ENCODE measurements around the gene CEL. TPM values are rescaled to one million over a fixed set of nuclear protein-coding genes. Genes with fewer than 3 reads are reported as not detected.

The CEL gene
- total RNA-seq, 4 donors from 2014 or later = 0.38 to 31.2 (median 8.4) TPM

- 0 to 1% methylated on average over 20 to 24 of the region's 28 CpGs for WGBS, 2 donors
- TF ChIP-seq POLR2A (IDR thresholded peaks at IDR 0.05) = no peak
- peak in 1 of 2 donors; percentile 24 for DNase-seq (ENCODE audit: low spot score in 2 of 2)
- intact Hi-C loops (cut with DNase I; ENCODE audit: low total_unique reads) = no loop called here
- H3K4me3 ChIP-seq (ENCODE audit: low read depth, poor library complexity, severe bottlenecking) = peak overlapping the region; percentile 79
These were observed 31.8 kb upstream of the CEL start for GRCh38 chr9:133029994-133030316.

- intact Hi-C loops (cut with DNase I; ENCODE audit: low total_unique reads) = no loop called here
- 0% methylated on average over 45 to 52 of the region's 63 CpGs for WGBS, 2 donors
- DNase-seq (ENCODE audit: low spot score in 2 of 2) = peak; percentile 94 to 99
- H3K4me3 ChIP-seq (ENCODE audit: low read depth, poor library complexity, severe bottlenecking) = peak within 1 kb of the TSS; percentile 79
- TF ChIP-seq POLR2A (IDR thresholded peaks at IDR 0.05) (peak in 1 of 2 donors; percentile 44), CTCF (IDR thresholded peaks at IDR 0.05) (peak in 1 of 3 donors; percentile 58)
These were observed 31.3 kb upstream of the CEL start, which contains the start of gene GTF3C5 for GRCh38 chr9:133030317-133031129. Gene GTF3C5, plus strand, starts transcription at chr9:133030997. Its CDS starts 15 bp downstream, at chr9:133031012.

- DNase-seq (ENCODE audit: low spot score in 2 of 2) = no peak
- intact Hi-C loops (cut with DNase I; ENCODE audit: low total_unique reads) = no loop called here
- 1 to 2% methylated on average over 16 of the region's 16 CpGs for WGBS, 2 donors
- H3K4me3 ChIP-seq (ENCODE audit: low read depth, poor library complexity, severe bottlenecking) = peak overlapping the region; percentile 62
- TF ChIP-seq POLR2A (IDR thresholded peaks at IDR 0.05) (no peak), CTCF (IDR thresholded peaks at IDR 0.05) (no peak)
These were observed 30.7 kb upstream of the CEL start for GRCh38 chr9:133031130-133031422.

GRCh38 chr9:133031496-133031911, 30.3 kb upstream of the CEL start:
- intact Hi-C loops (cut with DNase I; ENCODE audit: low total_unique reads) = no loop called here
- H3K4me3 ChIP-seq (ENCODE audit: low read depth, poor library complexity, severe bottlenecking) = peak overlapping the region; percentile 62
- WGBS, 2 donors = 57 to 67% methylated on average over 10 of the region's 10 CpGs
- no peak for DNase-seq (ENCODE audit: low spot score in 2 of 2)
- no peak for TF ChIP-seq POLR2A (IDR thresholded peaks at IDR 0.05)
- no peak for TF ChIP-seq CTCF (IDR thresholded peaks at IDR 0.05)

- no peak overlapping the region for H3K4me3 ChIP-seq (ENCODE audit: low read depth, poor library complexity, severe bottlenecking)
- WGBS, 2 donors = 86 to 93% methylated on average over 10 of the region's 10 CpGs
- DNase-seq (ENCODE audit: low spot score in 2 of 2) = no peak
- TF ChIP-seq POLR2A (IDR thresholded peaks at IDR 0.05) (no peak), CTCF (IDR thresholded peaks at IDR 0.05) (no peak)
- intact Hi-C loops (cut with DNase I; ENCODE audit: low total_unique reads) = no loop called here
These were observed 29.6 kb upstream of the CEL start for GRCh38 chr9:133032171-133032570.

- no peak for TF ChIP-seq CTCF (IDR thresholded peaks at IDR 0.05)
- TF ChIP-seq POLR2A (IDR thresholded peaks at IDR 0.05) = no peak
- intact Hi-C loops (cut with DNase I; ENCODE audit: low total_unique reads) = loop anchor here (5.0 kb wide), 1 partner anchor 107 kb away; no protein-coding TSS in a partner anchor
- WGBS, 2 donors = 70 to 73% methylated on average over 6 of the region's 6 CpGs
- DNase-seq (ENCODE audit: low spot score in 2 of 2) = no peak
- no peak overlapping the region for H3K4me3 ChIP-seq (ENCODE audit: low read depth, poor library complexity, severe bottlenecking)
These were observed 26.1 kb upstream of the CEL start for GRCh38 chr9:133035669-133036068.

Data from lower leg skin (tissue), 4 donors.